Activated CD4-positive, alpha-beta T cell treated with anti-CD3 and anti-CD28 coated beads for 1 hour (primary cell): ENCODE measurements around the gene PRRX2.
"Not testable (repeated sequence)": the region's sequence is repeated elsewhere in the genome, so short reads cannot be mapped to it uniquely, and the experiment has no call there.

ENCODE experiments used
- DNase-seq: peaks from one replicate; pipeline ENCODE4 v3.0.0-alpha.2; 2020

The PRRX2 gene

DNA sequence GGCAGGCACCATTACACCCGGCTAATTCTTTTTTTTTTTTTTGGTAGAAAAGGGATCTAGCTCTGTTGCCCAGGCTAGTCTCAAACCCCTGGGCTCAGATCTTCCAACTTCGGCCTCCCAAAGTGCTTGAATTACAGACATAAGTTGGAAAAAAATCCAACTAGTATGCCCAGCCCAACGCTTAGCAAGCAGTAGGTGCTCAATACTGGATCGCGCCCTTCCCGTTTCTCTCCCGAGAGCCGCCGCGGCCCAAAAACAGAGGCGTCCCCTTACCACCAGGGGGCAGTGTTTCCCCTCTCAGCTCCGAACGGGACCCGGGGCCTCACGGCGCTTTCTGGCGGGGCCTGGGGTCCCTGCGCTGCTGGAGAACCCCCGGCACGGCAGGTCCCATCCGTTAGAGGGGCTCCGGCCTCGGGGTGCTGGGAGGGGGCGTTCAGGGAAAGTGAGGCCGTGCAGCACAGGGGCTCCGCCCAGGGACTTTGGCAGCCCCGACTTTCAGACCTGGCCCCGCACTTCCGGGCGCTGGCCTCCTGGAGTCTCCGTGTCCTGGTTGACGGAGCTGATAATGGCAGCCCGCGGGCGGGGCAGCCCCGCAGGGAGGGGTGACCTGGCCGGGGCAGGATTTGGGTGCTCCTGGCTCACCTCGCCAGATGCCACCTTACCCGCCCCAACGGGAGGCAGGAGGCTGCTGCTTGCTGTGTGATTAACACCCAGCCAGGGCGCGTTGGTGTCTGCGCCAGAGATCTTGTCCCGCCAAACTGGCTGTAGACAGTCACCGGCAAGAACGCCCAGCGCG lies 72.2 kb downstream of the PRRX2 start:
- peak; percentile 77 for DNase-seq

DNA sequence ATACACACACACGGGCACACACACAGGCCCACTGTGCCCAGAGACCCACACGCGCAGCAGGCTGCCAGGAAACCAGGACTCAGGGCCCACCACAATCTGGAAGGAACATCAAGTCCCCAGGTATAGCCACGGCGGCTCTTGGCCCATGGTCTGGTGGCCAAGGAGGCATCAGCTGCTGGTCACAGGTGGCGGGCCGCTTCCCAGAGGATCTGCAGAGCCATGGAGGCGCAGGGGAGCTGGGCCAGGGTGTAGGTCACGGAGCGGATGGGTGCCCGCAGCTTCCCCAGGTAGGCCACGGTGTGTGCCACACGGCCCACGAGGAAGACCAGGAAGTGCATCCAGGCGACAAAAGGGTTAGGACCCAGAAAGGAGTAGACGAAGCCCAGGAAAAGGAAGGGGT lies 74.0 kb downstream of the PRRX2 start:
- no peak for DNase-seq

DNA sequence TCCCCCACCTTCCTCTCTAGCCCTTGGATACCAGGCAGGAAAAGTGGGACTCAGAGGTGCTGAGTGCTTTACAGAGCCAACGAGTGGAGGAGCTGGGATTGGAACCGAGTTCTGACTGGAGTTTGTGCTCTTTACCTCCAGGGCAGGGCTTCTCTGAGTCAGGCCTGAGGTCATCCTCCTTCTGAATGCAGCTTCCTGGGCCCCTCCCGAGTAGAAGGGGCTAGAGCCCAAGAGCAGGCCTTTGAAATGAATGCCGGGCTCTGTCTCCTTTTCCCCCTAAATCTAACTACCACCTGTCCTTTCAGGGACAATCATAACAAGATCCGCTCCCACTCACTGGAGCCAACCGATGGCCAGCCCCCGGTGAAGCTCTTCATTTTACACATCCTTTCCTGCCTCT lies 74.7 kb downstream of the PRRX2 start:
- no peak for DNase-seq

DNA sequence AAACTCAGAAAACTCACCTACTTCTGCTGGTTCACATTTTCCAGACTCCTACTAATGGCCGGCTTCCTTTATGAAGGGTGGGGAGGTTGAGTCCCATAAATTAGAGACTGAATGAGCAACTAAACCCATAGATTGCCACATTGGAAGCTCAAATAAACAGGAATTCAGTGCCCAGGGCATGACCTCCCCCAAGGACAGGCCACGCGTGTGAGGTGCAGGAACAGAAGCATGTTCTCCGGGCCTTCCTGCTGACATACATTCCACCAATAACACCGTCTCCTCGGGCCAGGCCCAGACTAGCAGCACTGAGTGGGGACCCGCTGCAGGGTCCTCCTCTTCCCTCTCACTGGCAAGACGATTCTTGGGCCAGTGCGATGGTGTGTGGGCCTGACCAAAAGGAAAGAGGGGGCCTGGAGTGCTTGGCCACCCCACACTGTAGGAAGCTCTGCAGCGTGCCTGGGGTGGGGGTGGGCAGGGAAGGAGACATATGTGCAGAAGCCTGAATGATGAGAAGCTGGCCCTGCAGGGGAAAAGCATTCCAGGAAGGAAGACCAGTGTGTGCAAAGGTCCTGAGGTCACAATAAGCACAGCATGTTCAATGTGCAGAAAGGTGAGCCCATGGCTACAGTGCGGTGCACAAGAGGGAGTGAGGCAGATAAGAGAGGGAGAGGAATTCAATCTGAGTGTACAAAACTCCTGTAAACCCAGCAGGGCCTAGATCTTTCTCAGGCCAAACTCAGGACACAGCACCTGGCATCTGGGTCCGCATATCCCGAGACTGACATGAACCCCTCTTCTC lies 75.4 kb downstream of the PRRX2 start:
- no peak for DNase-seq

DNA sequence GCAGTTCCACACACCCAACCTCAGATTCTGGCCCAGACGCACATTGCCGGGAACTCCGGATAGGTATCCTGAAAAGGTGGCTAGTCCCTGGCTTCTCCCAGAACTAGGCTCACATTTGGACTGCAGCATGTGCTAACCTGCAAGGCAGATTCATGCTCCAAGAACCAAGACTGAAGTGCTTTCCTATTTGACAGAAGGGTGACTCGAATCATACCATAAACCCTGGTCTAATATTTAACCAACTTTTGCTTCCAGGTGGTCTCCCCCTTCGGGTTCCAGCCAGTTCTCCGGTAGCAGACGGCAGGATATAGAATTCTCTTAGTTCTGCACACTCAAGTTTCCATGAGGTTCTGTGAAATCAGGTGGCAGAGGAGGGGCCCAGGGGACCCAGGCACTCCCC lies 79.8 kb downstream of the PRRX2 start:
- no peak for DNase-seq

DNA sequence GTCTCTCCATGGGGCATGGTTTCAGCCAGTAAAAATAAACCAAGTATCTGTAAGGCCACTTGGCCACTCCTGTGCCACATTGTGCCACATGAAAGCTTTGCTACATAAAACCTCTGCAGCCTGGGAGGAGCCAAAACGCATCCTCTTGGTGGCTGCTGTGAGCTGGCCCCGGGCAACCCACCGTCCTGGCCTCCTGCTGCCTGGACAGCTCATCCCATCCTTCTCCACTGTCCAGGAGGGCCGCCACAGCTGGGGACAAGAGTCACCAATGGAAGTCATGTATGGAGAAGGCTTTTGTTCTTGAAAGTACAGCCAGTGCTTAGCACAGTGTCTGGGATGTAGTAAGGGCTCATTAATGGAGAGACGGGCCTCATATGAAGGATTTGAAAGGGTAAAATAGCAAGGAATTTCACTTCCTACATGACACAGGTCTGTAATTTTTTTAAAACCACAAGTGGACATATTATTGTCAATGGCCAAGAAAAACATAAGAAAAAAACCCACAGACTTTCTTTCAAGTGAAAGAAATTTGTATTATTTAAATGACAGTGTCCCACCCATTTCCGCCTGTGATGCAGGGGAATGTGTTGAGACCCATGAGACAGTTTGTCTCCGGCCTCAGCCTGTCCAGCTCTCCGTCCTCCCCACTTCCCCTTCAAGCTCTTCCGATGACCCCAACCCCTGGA lies 80.8 kb downstream of the PRRX2 start:
- no peak for DNase-seq

DNA sequence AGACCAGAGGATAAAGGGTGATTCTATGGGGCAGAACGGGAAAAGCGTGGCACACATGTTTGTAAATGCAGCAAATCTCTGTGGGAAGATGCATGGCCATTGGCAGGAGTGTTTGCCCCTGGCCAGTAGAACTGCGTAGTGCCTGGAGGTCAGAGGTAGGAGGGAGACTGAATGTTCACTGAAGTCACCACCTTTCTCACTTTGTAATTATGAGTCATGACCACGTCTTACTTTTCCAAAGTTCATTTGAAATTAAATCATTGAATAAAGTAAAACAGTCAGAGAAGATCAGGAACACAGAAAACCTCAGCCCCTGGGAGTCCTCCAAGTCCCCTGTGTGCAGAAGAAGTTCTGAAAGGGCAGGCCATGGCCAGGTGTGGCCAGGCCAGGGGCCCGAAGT lies 82.8 kb downstream of the PRRX2 start:
- DNase-seq, result no peak

DNA sequence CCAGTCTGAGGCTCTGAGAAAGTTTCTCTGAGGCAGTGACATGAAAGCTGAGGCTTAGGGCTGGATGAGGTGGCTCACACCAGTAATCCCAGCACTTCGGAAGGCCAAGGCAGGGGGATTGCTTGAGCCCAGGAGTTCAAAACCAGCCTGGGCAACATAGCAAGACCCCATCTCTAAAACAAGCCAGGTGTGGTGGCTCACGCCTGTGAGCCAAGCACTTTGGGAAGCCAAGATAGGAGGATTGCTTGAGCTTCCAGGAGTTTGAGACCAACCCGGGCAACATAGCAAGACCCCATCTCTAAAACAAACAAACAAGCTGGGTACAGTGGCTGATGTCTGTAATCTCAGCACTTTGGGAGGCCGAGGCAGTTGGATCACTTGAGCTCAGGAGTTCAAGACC lies 83.6 kb downstream of the PRRX2 start:
- not testable (repeated sequence) for DNase-seq

DNA sequence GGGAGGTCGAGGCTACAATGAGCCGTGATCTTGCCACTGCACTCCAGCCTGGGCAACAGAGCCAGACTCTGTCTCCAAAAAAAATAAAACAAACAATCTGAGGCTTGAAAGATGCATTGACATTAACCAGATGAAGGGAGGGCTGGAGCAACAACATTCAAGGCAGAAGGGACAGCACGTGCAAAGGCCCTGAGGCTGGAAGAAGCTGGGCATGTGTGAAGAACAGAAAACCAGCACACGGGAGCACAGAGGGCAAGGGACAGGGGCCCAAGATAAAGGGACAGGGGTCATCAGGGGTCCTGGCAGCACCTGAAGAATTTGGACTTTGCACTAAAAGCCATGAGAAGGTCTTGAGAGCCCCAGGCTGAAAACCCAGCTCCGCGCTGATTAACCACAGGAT lies 84.1 kb downstream of the PRRX2 start:
- DNase-seq, result no peak

DNA sequence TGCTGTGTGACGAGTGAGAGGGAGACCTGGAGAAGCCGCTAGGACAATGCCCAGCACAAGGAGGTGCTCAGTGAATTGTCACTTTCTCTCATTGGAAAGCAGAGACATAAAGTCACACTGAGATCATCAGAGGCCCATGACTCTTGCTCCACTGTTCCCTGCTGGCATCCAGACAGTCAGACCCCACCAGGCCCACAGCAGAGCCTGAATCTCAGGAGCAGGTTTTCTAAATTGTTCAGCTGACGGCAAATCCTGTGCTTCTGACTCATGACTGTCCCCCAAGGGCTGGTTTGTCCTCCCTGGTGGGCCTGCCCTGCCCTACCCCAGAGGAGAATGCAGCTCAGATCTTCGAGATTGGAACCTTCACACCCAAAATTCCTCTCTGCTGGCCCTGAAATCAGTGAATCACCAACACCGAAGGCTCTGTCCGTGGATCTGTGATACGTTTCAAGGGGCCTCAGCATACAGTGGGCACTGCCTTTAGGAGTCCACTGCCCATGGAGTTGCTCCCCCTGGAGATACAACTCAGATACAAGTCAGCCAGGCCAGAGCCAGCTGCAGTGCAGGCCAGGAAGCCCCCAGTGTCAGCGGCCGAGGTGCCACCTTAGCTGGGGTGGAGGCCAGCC lies 84.7 kb downstream of the PRRX2 start:
- DNase-seq, result no peak

DNA sequence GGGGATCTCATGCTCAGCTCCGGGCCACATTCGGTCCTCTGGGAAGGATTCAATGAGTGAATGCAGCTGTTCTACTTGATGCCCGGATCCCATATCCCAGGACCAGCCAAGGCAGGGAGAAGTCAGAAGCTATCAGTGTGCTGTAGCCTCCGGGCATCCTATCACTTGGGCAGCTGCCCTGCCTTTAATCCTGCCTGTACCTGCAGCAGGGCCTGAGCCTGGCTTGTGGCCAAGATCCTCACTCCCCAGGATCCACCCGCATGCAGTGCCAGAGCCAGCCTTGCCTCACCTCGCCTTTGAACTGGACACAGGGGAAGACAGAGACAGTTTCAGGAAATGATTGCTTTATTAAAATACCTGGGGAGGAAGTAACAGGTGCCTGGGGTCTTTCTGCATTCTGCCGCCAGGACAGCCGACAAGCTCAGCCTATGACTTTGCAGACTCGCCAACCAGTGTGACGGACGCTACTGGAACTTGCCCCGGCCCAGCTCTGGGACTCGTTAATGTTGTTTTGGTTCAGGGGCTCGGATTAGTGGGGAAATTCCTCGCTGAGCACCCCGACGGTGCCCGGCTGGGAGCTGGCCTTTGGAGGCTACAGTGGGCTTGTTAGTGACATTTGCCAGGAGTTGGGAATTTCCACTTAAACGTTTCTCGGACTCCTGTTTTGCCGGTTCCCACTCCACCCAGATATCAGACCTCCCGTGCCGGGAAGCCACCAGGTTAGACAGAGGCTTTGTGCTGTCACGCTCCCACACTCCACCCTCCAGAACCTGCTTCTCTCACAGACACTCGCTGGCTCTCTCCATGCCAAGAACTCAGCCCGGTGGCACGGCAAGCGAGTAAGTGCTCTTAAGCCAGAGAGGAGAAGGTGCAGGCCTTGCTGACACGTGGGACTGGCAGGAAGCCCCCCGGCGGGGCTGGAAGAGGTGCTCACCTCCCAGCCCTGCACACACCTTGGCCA lies 86.7 kb downstream of the PRRX2 start:
- no peak for DNase-seq

DNA sequence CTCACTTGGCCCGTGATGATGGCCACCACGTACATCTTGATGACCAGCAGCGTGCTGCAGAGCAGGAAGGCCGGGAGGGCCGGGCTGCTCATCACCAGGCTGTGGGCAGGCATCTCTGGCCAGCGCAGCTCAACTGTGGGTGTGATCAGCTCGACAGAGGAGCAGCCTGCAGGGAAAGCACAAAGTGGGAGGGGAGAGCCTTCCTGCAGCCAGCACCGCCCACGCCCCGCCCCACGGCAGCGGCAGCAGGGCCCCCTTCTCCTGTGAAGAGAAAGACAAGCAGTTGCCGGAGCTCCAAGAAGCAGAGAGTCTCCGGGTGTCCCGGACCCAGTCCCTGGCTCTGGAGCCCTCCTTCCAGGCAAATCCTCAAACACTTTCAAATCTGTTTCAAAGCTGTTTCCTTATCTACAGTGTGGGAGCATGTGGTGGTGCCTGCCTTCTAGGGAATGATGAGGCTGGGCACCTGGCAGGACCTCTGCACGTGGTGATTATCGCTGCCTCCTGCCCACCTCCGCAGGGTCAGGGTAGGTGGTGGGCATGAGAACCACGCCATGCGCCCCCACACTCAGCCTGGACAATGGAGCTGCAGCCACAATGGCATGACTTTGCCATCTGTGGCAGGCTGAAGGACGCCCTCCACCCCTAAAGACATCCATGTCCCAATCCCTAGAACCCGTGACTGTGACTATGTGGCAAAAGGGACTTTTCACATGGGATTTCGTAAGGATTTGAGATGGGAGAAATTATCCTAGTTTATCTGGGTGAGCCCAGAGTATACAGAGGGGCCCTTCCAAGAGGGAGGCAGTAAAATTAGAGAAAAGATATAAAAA lies 87.7 kb downstream of the PRRX2 start, which contains the start of gene PTGES:
TSS of gene PTGES (minus strand) at position 143 of the 830 bp plus-strand sequence. CDS start at position 113, 30 bp downstream.
- peak; percentile 39 for DNase-seq

DNA sequence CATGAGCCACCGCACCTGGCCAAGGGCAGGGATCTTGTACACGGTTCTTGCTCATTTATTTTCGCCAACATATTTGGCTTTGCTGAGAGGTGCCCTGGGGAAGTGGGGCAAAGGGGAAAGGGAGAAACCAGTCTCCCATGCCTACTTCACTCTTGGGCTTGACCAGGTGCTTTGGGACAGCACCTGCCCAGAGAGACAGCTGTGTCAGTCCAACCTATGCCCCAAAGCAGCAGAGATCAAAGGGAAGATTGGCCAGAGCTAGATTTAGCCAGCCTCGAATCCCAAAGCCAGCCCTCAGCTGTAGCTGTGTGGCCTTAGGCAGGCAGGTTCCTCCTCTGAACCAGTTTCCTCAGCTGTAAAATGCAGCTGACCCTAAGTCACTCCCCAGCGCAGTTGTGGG lies 89.7 kb downstream of the PRRX2 start:
- no peak for DNase-seq

DNA sequence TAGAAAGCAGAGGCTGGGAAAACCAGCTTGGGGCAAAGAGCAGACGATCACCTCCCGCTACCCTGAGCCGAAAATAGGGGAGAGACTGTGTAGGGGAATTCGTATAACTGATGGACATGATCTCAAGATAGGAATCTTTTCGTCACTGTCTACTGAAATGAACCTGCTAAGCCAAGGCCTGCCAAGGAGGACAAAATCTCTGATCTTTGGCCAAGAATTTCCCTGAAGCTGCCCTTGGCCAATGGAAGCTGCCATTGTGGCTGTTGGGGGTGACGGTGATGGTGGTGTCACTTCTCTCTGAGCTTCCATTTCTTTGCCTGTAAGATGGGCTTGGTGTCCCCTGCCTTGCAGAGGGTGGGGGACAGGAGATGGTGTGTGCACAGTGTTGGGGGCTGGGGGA lies 90.7 kb downstream of the PRRX2 start:
- DNase-seq, result no peak

DNA sequence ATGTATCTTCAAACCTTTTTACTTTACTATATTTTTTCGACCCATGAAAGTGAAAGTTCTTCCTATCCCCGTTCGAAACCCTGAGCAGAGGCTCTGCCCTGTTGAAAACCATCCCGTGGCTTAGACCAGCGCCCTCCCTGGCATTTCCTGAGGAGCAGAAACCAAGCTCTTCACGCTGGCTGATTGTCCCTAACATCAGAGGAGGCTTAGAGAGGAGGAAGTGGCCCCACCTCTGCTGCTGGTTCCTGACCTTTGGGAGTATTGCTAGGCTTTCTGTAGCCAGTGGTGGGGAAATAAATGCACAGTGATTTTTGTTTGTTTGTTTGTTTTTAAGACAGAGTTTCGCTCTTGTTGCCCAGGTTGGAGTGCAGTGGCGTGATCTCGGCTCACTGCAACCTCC lies 91.6 kb downstream of the PRRX2 start:
- no peak for DNase-seq

DNA sequence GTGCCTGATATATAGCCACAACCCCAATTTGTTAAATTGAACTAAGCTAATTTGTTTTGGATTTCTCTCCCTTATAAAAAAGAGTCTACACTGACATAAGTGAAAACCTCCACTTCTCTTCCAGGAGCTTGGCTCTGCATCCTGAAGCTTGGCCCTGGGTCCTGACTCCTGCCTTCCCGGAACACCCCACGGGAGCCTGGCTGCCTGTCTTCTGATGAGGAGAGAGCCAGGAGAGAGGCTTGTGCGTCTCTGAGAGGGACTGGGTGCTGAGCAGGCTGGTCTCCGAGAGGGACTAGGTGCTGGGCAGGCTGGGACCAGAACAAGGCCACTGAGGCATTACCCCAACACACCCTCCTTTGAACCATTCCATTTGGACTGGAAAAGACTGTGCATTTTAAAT lies 93.9 kb downstream of the PRRX2 start:
- no peak for DNase-seq

DNA sequence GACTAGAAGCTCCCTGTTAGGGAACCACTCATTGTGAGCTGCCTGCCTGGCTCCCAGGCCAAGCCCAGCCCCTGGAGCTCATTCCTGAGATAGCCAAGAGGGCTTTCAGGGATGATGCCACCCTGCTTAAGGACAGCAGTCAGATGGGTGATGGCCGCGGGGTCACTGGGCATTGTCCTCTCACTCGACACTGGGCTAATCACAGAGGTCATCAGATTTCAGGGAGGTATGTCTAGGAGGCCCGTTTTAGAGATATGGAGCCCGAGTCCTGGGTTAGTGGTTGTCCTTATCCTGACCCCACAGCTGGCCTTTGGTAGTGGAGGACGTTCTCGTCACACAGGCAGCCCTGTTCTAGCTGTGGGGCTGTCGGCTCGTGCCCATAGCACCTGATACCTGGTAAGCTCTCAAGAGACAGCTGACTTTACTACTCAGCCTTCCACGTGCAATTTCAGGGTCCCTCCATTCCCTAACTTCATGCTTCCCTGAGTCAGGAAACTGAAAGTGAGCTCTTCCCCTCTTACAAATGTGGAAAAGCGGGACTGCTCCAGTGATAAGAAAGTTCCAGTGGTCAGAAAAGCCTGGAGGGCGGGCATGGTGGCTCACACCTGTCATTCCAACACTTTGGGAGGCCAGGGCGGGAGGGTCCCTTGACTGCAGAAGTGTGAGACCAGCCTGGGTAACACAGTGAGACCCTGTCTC lies 94.5 kb downstream of the PRRX2 start:
- DNase-seq, result no peak

DNA sequence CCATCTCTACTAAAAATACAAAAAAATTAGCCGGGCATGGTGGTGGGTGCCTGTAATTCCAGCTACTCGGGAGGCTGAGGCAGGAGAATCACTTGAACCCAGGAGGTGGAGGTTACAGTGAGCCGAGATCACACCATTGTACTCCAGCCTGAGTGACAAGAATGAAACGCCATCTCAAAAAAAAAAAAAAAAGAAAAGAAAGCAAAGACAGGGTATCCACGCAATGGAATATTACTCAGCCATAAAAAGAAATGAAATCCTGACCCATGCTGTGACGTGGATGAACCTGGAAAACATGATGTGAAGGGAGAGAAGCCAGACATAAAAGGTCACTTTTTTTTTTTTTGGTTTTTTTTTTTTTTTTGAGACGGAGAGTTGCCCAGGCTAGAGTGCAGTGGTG lies 95.3 kb downstream of the PRRX2 start:
- DNase-seq, result not testable (repeated sequence)

DNA sequence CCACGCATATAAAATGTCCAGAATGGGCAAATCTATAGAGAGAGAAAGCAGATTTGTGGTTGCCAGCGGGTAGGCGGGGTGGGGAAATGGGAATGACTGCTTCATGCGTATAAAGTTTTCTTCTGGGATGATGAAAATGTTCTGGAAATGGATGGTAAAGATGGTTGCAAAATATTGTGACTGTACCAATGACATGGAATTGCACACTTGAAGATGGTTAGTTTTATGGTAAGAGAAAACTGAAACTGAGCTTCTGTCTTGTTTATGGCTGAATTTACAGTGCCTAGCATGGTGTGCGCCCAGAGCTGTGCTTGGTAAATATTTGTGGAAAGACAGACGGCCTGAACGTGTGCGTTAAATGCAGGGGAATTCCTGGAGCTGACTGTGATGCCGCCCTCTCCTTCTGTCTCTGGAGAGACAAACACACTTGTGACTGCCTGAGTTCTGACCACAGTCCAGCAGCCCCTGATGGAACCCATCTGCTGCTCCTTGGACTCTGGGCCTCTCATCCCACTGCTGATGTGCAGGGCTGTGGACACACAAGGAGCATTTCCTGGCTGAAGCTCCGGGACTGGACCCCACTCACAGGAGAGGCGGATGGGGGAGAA lies 96.0 kb downstream of the PRRX2 start:
- no peak for DNase-seq

DNA sequence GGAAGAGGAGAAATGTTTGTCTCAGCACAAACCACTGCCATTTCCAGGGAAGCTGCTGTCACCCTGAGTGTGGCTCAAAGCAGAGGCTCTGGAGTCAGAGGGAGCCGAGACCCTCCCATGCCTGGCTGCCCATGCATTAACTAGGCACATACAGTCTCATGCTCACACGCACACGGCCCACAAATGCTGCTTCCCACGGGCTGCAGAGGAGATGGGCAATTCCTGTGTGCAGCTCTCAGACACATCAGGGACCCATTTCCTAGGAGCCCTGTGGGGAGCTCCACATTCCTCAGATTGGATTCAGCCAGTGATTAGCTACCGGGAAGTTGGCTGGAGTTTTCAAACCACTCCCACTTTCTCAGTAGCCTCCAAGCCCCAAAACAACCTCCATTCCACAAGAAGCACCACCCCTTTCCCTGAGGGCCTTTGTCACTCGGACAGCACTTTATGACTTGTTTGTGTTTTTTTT lies 96.5 kb downstream of the PRRX2 start:
- no peak for DNase-seq
